CD4-positive, alpha-beta T cell treated with Interleukin-4 for 1 hour (primary cell): ENCODE data around the gene PGGT1B.

ENCODE experiments used
- DNase-seq, 2 donors: peaks; one replicate each; pipeline ENCODE4 v3.0.0-alpha.2; 2020 to 2022

PGGT1B gene

GRCh38 chr5:115179394-115180164, 83.1 kb downstream of the PGGT1B start:
- DNase-seq, result no peak

- DNase-seq, result no peak
These were observed 83.7 kb downstream of the PGGT1B start for GRCh38 chr5:115179030-115179393.

- no peak for DNase-seq
These were observed 91.7 kb downstream of the PGGT1B start for GRCh38 chr5:115170929-115171510.

GRCh38 chr5:115170134-115170928, 92.3 kb downstream of the PGGT1B start:
- no peak for DNase-seq

- peak; percentile 90 to 91 for DNase-seq
These were observed 93.1 kb downstream of the PGGT1B start, which contains the start of gene TRIM36 for GRCh38 chr5:115169487-115170133. TSS of gene TRIM36 (minus strand) at chr5:115169908. CDS start at chr5:115169634, 274 bp downstream.

- peak in 1 of 2 donors; percentile 16 for DNase-seq
These were observed 93.7 kb downstream of the PGGT1B start for GRCh38 chr5:115168829-115169486.

GRCh38 chr5:115166744-115167393, 95.8 kb downstream of the PGGT1B start:
- DNase-seq, result no peak

- DNase-seq, result no peak
These were observed 96.9 kb downstream of the PGGT1B start for GRCh38 chr5:115165790-115166189.

GRCh38 chr5:115160975-115161475, 101.7 kb downstream of the PGGT1B start:
- no peak for DNase-seq
